GM10266 (cell line): ENCODE data around the gene ZNF576.
"Not testable (repeated sequence)": the region's sequence is repeated elsewhere in the genome, so short reads cannot be mapped to it uniquely, and the experiment has no call there.

Source experiments
- DNase-seq: peaks from one replicate; pipeline ENCODE4 v3.0.0; 2012; ENCODE audit errors: extremely low spot score
- TF ChIP-seq, protein P1 (sequence below): IDR thresholded peaks from 2 replicates; pipeline ENCODE4 v1.5.1; 2012; ENCODE audit warnings: mild to moderate bottlenecking, low read depth; ENCODE audit not compliant: control insufficient read depth, insufficient read depth; ENCODE audit errors: missing control alignments

ZNF576 gene

DNA sequence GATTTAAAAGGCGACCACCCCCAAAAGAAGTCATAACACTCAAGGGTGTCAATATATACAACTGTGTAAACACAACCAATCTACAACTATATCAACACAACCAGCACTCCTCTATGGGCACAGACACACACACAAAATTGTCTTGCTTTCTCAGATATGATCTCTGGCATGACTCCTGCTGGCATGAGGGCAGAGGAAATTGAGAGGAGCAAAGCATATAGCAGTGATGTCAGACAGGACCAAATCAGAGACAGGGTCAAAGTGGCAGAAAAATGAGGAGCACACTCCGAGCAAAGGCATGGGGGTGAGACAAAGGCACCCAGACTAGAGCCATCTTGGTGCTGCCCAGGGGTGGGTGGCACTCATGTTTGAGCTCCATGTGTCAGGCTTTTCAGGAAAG lies 10.0 kb upstream of the ZNF576 start:
- DNase-seq: no peak
- TF ChIP-seq, protein P1, sequence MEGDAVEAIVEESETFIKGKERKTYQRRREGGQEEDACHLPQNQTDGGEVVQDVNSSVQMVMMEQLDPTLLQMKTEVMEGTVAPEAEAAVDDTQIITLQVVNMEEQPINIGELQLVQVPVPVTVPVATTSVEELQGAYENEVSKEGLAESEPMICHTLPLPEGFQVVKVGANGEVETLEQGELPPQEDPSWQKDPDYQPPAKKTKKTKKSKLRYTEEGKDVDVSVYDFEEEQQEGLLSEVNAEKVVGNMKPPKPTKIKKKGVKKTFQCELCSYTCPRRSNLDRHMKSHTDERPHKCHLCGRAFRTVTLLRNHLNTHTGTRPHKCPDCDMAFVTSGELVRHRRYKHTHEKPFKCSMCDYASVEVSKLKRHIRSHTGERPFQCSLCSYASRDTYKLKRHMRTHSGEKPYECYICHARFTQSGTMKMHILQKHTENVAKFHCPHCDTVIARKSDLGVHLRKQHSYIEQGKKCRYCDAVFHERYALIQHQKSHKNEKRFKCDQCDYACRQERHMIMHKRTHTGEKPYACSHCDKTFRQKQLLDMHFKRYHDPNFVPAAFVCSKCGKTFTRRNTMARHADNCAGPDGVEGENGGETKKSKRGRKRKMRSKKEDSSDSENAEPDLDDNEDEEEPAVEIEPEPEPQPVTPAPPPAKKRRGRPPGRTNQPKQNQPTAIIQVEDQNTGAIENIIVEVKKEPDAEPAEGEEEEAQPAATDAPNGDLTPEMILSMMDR: no peak

DNA sequence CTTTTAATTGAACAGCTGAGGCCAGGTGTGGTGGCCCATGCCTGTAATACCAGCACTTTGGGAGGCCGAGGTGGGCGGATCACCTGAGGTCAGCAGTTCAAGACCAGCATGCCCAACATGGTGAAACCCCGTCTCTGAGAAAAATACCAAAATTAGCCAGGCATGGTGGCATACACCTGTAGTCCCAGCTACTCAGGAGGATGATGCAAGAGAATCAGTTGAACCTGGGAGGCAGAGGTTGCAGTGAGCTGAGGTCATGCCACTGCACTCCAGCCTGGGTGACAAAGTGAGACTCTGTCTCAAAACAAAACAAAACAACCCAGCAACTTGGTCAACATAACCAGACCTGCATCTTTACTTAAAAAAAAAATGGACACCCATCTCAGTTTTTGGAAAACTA lies 9.4 kb upstream of the ZNF576 start:
- DNase-seq: not testable (repeated sequence)

DNA sequence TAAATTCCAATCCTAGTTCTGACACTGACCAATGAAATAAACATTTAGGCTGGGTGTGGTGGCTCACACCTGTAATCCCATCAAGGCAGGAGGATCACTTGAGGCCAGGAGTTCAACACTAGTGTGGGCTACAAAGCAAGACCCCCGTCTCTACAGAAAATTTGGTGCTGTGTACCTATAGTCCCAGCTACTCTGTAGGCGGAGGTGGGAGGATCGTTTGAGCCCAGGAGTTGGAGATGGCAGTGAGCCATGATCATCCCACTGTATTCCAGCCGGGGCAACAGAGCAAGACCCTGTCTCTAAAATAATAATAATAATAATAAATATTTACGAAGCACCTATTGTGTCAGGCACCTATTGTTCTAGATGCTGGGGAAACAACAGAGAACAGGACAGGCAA lies 7.1 kb upstream of the ZNF576 start:
- TF ChIP-seq, protein P1: no peak

DNA sequence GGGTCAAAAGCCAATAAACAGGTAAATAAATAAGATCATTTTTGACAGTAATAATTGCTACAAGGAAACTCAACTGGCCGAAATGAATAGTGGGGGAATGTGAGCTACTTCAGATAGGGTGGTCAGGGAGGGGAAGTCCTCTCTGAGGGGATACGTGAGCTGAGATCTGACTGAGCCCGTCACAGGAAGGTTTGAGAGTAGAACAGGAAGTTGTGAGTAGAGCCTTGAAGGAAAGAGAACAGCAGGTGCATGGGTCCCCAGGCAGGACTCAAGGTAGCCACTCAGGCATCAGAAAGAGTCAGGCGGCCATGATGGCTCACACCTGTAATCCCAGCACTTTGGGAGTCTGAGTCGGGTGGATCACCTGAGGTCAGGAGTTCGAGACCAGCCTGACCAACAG lies 6.7 kb upstream of the ZNF576 start:
- TF ChIP-seq, protein P1: no peak
- DNase-seq: no peak

More for the DNA sequence above, 7.1 kb upstream of the ZNF576 start:
- DNase-seq: no peak

DNA sequence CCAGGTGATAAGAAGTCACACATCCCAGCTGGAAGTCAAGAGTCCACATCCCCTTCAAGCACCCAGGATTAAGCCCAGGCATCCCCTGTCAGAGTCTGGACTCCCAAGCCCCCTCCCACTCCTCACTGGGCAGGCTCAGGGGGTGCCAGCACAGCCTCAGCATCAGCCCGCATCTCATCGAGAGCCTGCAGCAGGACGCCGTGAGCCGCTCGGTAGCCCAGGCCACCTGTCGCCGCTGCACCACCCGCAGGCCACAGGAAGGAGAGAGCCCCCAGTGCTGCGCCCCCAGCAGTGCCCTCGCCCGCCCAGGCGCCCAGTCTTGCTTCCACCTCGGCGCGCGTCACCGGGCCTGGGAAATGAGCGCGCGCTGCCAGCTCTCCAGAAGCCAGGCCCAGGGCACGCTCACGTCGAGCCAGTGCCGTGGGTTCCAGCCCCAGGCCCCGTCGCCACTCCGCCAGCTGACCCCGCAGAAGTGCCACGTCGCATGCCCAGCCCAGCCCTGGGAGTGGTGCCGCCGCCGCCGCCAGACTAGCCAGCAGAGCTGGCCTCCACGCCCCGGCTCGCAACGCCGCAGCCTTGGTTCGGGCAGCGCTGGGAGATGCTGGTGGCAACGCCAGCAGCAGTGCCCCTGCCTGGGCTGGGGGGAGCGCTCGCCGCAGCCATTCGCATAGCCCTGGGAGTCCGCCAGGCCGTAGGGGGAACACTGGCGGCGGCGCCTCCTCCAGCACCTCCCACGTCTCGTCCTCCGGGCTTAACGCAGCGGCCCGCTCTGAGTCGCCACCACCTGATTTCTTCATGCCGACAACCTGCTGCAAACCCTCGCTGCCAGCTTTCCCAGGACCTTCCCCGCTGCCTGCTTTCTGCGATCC lies 4.3 kb upstream of the ZNF576 start:
- TF ChIP-seq, protein P1: no peak
- DNase-seq: no peak

DNA sequence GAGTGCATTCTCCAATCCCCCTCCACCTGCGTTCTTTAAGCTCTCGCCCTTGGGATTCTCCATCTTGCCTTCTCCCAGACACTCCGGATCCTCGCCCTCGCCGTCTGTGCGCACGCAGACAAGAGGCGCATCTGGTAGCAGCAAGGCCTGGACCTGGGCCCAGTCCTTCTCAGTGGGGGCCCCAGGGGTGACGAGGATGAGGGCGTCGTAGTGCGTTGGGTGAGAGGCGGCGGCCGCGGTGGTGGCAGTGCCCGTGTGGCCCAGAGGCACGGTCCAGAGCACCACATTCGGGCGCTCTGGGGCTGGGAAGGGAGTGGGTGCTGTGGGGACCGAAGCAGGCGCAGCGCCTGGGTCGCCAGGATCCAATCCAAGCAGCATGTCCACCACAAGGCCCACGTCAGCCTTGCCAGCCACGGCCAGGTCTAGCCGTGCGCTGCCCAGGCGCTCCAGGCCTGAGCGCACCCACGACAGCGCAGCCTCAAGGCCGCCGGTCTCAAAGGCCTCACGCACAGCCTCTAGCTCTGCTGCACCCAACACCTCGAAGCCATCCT lies 3.5 kb upstream of the ZNF576 start:
- TF ChIP-seq, protein P1: no peak
- DNase-seq: no peak

DNA sequence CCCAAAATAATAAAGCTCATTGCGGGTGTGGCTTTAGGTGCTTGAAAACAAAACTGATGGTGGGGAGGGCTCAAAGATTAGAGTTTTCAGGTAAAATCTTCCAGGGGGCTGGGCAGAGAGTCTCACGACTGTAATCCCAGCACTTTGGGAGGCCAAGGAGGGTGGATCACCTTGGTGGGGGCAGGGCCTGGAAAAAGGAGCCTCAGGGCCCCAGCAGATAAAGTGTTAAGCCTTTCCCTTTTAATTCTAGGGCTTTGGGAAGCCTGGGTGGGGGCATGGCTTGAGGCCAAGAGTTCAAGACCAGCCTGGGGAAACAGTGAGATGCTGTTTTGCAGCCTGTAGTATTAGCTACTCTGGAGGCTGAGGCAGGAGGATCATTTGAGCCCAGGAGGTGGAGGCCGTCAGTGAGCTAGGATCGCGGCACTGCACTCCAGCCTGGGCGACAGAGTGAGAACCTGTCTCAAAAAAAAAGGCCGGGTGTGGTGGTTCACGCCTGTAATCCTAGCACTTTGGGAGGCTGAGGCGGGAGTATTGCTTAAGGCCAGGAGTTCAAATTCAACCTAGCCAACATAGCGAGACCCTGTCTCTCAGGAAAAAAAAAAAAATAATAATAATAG lies 2.2 kb upstream of the ZNF576 start:
- TF ChIP-seq, protein P1: no peak
- DNase-seq: no peak
